ENCODE measurements around the gene MED15.

DNA sequence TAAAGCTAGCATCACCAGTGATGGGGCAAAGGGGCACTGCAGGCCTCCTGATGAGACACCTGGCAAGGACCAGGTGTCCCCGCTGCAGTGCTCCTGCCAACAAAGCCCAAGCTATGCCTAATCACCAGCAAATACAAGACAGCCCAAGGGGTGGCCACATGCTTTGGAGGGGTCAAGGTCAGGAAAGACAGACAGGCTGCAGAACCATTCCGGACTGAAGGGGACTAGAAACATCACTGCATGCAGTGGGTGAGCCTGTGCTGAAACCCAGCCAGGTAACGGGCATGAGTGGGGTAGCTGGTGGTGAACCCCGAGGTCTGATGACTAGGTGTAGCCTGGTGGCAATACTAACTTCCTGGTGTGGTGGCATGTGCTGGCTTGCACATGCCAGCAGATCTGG lies 111.1 kb downstream of the MED15 start:
- TF ChIP-seq, protein P1, sequence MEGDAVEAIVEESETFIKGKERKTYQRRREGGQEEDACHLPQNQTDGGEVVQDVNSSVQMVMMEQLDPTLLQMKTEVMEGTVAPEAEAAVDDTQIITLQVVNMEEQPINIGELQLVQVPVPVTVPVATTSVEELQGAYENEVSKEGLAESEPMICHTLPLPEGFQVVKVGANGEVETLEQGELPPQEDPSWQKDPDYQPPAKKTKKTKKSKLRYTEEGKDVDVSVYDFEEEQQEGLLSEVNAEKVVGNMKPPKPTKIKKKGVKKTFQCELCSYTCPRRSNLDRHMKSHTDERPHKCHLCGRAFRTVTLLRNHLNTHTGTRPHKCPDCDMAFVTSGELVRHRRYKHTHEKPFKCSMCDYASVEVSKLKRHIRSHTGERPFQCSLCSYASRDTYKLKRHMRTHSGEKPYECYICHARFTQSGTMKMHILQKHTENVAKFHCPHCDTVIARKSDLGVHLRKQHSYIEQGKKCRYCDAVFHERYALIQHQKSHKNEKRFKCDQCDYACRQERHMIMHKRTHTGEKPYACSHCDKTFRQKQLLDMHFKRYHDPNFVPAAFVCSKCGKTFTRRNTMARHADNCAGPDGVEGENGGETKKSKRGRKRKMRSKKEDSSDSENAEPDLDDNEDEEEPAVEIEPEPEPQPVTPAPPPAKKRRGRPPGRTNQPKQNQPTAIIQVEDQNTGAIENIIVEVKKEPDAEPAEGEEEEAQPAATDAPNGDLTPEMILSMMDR (IDR thresholded peaks at IDR 0.05): no peak
- TF ChIP-seq CBX2 (IDR thresholded peaks at IDR 0.05; ENCODE audit: borderline replicate concordance, low read depth) (no peak), EP300 (IDR thresholded peaks at IDR 0.05) (no peak), JUN (IDR thresholded peaks at IDR 0.05) (no peak), MAFK (IDR thresholded peaks at IDR 0.05; ENCODE audit: partially characterized antibody) (no peak)

Data from A549 (cell line).